GM19455 (cell line): Measurements from ENCODE around the gene ANAPC7.
"Not testable (repeated sequence)": the region's sequence is repeated elsewhere in the genome, so short reads cannot be mapped to it uniquely, and the experiment has no call there.

Experiments used
- ATAC-seq: cut with Tn5 transposase; IDR thresholded peaks from one replicate; pipeline ENCODE4 v1.9.1; 2021; ENCODE audit not compliant: unreplicated experiment

Gene ANAPC7

GRCh38 chr12:110378131-110378790, 25.2 kb downstream of the ANAPC7 start:
- ATAC-seq = not testable (repeated sequence)

DNA sequence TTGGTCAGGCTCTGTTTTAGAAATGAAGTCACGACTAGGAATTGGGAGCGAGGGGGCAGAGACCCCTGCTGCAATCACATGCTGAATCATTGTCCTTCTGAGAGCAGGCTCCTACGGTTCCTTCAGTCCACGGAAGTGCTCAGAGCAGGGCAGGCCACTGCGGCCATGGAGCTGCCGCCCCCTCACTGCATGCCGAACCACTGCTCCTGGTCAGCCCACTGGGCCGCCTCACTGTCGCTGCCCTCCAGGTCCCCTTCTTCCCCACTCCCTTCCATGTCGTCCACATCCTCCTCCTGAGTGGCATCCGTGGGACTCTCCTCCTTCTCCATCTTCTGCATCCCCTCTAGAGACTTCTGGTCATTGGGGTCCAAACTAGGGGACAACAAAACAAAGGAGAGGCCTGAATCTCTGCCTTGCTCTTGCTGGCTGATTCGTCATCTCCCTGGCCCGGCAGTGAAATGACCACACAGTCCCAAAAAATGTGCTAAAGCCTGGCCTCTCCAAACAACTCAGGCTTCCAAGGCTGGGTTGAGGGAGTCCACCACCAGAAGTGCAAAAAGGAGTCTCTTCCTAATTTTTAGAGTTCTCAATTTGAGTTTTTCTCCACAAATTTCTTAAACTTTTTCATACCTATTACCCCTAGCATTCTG, 29.4 kb downstream of the ANAPC7 start:
- ATAC-seq = no peak

DNA sequence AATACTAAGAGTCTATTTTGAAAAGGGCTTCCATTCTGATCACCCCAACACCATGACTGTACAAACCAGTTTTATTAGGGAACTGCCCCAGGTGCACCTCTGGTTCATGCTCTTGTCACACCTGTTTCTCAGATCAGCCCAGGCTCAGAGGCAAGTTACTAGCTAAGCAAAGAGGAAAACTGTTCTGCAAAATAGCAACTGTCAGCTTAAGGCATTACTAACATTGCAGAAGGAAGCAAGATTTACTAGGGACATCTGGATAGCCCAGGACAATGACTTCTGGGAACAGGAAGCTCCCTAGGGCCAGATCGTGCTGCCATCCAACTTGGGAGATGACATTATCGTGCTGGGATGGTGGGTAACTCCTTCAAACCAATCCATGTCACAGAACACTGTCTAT, 30.1 kb downstream of the ANAPC7 start:
- no peak for ATAC-seq

GRCh38 chr12:110373025-110373424, 30.5 kb downstream of the ANAPC7 start:
- ATAC-seq = no peak

- no peak for ATAC-seq
These were observed 31.5 kb downstream of the ANAPC7 start for GRCh38 chr12:110372056-110372425.

DNA sequence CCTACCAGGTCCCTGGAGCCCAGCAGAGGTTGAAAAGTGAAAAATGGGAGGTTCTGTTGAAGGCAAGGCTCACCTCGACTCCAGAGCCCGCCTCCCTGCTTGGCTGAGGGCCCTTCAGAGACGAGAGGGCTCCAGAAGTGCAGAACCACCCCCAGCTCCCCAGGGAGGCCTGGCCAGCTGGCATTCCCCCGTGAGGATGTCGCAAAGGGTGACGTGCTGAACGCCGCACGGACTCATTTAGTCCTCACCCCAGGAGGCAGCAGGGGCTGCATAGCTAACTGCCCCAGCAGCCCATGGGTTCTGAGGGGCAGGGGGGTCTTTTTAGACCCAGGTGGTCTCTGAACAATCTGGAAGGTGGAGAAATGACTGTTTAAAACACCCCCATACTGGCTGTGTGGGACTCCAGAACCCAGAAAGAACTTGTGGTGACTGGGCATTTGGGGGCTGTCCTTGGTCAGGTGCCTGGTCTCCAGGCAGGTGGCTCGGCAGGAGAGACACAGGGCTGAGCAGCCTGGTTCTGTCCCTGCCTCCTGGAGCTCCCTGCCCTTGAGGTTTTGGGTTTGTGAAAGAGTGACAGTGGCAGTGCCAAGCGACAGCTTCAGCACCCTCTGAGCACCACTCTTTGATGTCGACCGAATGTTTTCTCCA, 32.0 kb downstream of the ANAPC7 start:
- ATAC-seq = no peak

DNA sequence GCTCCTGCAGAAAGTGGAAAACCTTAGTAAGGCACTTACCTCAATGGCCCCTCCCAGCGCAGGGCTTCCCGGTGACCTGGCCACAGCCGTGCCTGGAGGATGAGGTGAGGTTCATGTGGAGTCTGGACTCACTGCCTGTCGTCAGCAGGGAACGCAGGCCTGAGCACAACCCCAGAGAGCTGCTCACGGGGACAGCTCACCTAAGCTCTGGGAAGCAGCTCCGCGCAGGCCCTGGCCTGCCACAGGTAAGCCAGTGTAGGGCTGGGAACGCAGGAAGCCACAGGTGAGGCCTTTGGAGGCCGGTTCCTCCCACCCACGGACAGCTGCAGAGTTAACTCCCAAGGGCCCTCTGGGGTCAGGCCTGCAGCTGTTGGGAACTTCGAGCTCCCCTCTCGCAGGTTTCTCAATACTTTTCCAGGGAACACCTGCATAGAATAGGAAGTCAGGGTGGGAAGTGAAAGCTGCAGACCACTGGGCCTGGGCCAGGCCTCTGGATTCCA, 32.7 kb downstream of the ANAPC7 start:
- ATAC-seq = no peak

- ATAC-seq = no peak
These were observed 33.5 kb downstream of the ANAPC7 start for GRCh38 chr12:110369992-110370391.

DNA sequence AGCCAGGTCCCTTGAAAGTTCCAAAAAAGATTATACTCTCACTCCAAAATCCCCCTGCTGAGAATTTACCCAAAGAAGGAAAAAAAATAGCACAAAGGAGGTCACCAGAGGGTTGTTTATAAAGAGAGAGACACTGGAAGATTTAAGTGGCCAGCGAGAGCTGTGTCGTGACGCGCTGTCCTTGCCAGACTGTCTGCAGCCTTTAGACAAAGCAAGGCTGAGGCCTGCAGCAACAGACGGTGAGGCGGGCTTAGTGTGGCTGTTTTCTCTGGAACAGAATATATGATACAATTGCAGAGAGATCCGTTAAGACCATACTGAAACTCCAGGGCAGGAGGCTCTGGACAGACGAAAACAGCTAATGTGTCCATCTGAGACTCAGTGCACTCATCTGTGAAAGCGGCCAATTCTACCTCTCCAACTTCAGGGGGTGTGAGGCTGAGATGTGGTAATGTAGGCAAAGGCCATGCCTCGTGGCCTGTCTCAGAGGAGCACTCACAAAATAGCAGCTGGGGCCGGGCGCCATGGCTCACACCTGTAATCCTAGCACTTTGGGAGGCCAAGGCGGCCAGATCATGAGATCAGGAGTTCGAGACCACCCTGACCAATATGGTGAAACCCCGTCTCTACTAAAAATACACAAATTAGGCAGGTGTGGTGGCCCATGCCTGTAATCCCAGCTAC, 36.2 kb downstream of the ANAPC7 start:
- no peak for ATAC-seq

DNA sequence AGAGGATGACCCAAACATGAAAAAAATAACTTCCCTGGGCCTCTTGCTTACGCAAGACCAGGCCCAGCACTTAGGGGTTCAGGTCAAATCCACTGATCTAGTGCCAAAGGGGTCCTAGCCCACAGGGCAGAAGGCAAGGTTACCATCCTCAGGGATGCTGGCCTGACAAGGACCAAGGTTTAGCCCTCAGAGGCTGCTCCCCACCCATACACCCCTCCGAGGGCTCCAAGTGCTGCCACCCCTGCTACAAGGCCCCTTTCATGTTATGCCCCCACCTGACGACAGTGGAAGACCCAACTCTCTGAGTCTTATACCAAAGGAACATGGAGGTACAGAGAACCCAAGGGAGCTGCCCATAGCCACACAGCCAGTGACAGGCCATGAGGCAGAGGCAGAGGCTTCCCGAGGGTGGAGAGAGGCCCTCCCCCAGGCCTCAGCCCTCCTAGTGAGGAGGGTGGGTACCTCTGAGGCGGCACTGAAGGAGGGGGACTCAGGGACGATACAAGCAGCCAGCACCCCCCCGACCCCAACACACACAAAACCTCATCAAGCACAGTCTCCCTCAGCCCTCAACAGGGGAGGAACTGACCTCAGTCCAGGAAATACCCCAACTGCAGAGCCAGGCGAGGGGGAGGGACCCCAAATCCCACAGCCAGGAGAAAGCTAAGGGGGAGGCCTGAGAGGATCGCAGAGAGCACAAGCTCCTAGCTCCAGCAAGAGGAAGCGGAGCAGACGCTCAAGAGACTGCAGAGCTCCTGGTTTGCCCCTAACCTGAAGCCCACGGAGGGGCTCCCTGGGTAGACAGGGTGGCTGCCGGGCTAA, 37.0 kb downstream of the ANAPC7 start:
- no peak for ATAC-seq

DNA sequence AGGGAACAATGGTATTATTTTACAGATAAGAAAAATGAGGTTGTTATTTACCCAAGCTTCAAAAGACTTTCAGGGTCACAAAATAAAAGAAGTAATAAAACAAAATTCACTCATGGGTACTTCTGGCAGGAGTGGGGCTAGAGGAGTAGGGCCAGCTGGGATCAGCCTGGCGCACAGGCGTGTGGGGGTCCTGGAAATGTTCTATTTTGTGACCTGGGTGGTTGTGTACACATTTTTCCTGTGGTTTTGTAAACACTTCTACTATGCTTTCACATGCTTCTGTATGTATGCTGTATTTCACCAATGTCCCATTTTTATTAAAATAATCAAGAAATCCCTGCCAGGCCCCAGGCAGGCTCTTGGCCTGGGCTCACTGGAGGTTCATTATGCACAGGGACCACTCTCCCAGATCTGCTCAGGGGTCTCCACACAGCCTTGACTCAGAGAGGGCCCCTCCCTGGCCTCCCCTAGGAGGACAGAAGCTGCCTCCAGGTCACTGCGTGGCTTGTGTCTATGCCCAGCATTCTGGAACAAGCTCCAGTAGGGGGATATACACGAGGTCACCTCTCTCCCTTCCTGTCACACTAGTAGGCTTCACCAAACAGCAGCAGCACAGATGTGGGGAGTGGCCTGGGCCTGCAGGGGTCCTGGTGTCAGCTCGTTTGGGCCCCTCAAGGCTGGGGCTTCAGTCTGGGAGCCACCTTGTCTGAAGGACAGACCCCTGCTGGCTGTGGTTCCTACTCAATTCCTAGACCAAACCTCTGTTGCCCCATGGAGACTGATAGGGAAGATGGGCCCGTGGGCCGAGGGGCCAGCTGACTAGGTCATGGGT, 37.8 kb downstream of the ANAPC7 start:
- no peak for ATAC-seq

- no peak for ATAC-seq
These were observed 42.3 kb downstream of the ANAPC7 start for GRCh38 chr12:110361216-110361615.

- ATAC-seq = not testable (repeated sequence)
These were observed 45.0 kb downstream of the ANAPC7 start for GRCh38 chr12:110358384-110359097.

DNA sequence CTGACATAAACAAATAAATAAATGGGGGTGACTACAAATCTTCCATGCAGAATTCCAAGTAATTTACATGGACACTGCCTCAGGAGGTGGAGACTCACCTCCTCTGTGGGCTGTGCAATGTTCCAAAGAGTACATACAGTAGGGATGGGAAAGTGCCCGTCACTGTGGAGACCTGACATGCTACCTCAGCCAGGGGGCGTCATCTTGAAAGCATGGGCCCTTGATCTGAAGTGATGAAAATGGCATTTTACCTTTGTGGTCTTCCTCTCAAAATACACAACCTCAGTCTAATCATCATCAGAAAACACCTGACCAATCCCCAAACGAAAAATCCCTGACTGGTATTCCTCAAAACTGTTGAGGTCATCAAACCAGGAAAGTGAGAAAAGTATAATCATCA, 48.4 kb downstream of the ANAPC7 start:
- ATAC-seq = no peak

- ATAC-seq = no peak
These were observed 49.2 kb downstream of the ANAPC7 start for GRCh38 chr12:110354172-110354780.

DNA sequence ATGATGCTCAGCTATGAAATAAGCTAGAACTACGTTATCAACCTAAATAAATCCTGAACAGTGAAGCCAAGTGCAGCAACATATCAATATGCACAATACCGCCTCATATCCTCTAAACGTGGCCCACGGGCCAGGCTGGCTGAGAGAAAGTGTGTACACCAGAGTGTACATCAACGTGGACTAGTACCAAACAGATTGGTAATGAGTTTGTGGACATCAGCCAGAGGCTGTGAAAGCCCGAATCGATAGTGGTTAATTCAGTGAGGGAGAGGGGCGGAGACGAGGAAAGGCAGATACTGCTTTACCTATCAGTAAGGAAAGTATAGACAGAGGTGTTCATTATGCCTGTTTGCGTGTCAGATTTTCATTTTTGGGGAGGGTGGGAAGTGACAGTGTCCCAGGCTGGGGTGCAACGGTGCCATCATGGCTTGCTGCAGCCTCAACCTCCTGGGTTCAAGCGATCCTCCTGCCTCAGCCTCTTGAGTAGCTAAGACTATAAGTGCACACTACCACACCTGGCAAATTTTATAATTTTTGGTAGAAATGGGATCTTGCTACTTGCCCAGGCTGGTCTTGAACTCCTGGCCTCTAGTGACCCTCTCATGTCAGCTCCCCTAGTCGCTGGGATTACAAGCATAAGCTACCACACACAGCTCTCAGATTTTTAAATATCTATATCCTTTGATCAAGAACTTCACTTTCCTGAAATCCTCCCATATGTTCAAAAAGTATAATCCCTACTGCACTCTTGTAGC, 50.1 kb downstream of the ANAPC7 start:
- ATAC-seq = no peak

- ATAC-seq = no peak
These were observed 51.1 kb downstream of the ANAPC7 start for GRCh38 chr12:110352401-110352800.

DNA sequence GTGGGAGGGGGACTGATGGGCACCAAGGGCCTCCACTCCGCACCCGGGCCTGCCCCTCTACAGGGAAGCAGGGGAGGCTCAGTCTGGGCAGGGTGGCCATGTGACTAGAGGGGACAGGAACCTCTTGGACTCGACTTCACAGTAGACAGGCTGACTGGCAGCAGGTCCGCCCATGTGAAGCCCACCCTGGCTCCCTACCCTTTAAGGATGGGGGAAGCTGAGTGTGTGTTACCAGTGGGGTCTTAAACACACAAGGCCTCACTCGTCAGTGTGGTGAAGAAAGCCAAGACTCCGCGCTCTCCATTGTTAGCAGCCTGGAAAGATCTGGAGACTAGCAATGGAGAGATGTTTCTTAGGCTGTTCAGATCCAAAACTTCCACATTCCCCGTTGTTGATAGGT, 52.4 kb downstream of the ANAPC7 start:
- no peak for ATAC-seq
